Measurements from ENCODE around the gene DPEP1. TPM values are rescaled to one million over a fixed set of nuclear protein-coding genes. Genes with fewer than 3 reads are reported as not detected.

Gene DPEP1
- total RNA-seq, 1 experiment from 2014 or later: 13.6 TPM

DNA sequence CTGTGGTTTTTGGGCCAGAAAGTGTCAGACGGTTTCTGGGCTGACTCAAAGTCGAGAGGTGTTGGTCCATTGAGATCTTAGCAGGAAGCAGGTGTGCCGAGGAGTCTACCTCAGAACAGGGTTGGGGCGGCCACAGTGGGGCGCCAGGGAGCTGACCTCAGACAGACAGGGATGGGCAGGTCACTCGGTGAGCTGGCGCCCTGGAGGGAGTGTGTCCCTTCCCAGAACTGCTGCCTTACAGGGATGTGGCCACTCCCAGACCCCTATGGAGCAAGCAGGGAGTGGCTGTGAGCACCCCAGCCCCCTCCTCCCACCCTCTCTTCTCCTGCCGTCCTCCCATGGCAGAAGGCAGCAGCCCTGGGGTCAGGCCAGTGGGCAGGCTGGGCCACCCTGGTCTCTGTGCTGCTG lies 14.0 kb upstream of the DPEP1 start:
- POLR2A ChIA-PET: interaction anchor here (0.9 kb wide), 1 partner anchor 15 kb away, joined by 3 read pairs; no protein-coding TSS in a partner anchor
- Mint-ChIP-seq H3K4me1 (peaks cover 13% of the 10 kb centered on the region), H3K27ac (peak overlapping the region; percentile 41; the same call in 1 of the 2 replicates), H3K36me3 (peaks cover 2% of the 10 kb centered on the region; the same call in 1 of the 2 replicates), H3K9me3 (no peaks in the 10 kb centered on the region), H3K27me3 (ENCODE audit: low read depth) (no peaks in the 10 kb centered on the region), H3K4me3 (no peak overlapping the region)
- CTCF ChIA-PET: interaction anchor here (0.5 to 4.5 kb wide), 25 partner anchors 9 to 407 kb away, joined by 3 to 79 read pairs (median 5); partner anchors contain the start of genes CDK10, CHMP1A, CPNE7 and DPEP1
- peak; percentile 87 for DNase-seq (ENCODE audit: low spot score)
- TF ChIP-seq FOXP1 (CRISPR knock-in tag; IDR thresholded peaks at IDR 0.05; ENCODE audit: borderline replicate concordance) (no peak), STAT6 (CRISPR knock-in tag; conservative IDR thresholded peaks at IDR 0.05; ENCODE audit: low read depth) (no peak), ZNF219 (CRISPR knock-in tag; IDR thresholded peaks at IDR 0.05; ENCODE audit: borderline replicate concordance) (no peak), MXD4 (CRISPR knock-in tag; IDR thresholded peaks at IDR 0.05; ENCODE audit: borderline replicate concordance) (no peak), E2F4 (CRISPR knock-in tag; IDR thresholded peaks at IDR 0.05; ENCODE audit: borderline replicate concordance, low read depth) (no peak), ZNF281 (CRISPR knock-in tag; IDR thresholded peaks at IDR 0.05) (no peak), FOXJ3 (CRISPR knock-in tag; IDR thresholded peaks at IDR 0.05; ENCODE audit: borderline replicate concordance) (no peak), ZNF671 (CRISPR knock-in tag; IDR thresholded peaks at IDR 0.05) (no peak), ZNF423 (CRISPR knock-in tag; IDR thresholded peaks at IDR 0.05) (peak; percentile 38; the same call in 1 of the 2 replicates), TEAD4 (CRISPR knock-in tag; IDR thresholded peaks at IDR 0.05) (no peak), ATF1 (CRISPR knock-in tag; IDR thresholded peaks at IDR 0.05) (no peak)
- TF ChIP-seq, protein P1, sequence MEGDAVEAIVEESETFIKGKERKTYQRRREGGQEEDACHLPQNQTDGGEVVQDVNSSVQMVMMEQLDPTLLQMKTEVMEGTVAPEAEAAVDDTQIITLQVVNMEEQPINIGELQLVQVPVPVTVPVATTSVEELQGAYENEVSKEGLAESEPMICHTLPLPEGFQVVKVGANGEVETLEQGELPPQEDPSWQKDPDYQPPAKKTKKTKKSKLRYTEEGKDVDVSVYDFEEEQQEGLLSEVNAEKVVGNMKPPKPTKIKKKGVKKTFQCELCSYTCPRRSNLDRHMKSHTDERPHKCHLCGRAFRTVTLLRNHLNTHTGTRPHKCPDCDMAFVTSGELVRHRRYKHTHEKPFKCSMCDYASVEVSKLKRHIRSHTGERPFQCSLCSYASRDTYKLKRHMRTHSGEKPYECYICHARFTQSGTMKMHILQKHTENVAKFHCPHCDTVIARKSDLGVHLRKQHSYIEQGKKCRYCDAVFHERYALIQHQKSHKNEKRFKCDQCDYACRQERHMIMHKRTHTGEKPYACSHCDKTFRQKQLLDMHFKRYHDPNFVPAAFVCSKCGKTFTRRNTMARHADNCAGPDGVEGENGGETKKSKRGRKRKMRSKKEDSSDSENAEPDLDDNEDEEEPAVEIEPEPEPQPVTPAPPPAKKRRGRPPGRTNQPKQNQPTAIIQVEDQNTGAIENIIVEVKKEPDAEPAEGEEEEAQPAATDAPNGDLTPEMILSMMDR (IDR thresholded peaks at IDR 0.05): peak; percentile 25; the same call in 1 of the 2 replicates
- TF ChIP-seq, protein P2, sequence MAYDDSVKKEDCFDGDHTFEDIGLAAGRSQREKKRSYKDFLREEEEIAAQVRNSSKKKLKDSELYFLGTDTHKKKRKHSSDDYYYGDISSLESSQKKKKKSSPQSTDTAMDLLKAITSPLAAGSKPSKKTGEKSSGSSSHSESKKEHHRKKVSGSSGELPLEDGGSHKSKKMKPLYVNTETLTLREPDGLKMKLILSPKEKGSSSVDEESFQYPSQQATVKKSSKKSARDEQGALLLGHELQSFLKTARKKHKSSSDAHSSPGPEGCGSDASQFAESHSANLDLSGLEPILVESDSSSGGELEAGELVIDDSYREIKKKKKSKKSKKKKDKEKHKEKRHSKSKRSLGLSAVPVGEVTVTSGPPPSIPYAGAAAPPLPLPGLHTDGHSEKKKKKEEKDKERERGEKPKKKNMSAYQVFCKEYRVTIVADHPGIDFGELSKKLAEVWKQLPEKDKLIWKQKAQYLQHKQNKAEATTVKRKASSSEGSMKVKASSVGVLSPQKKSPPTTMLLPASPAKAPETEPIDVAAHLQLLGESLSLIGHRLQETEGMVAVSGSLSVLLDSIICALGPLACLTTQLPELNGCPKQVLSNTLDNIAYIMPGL (CRISPR knock-in tag; IDR thresholded peaks at IDR 0.05): no peak
- TF ChIP-seq, protein P3, sequence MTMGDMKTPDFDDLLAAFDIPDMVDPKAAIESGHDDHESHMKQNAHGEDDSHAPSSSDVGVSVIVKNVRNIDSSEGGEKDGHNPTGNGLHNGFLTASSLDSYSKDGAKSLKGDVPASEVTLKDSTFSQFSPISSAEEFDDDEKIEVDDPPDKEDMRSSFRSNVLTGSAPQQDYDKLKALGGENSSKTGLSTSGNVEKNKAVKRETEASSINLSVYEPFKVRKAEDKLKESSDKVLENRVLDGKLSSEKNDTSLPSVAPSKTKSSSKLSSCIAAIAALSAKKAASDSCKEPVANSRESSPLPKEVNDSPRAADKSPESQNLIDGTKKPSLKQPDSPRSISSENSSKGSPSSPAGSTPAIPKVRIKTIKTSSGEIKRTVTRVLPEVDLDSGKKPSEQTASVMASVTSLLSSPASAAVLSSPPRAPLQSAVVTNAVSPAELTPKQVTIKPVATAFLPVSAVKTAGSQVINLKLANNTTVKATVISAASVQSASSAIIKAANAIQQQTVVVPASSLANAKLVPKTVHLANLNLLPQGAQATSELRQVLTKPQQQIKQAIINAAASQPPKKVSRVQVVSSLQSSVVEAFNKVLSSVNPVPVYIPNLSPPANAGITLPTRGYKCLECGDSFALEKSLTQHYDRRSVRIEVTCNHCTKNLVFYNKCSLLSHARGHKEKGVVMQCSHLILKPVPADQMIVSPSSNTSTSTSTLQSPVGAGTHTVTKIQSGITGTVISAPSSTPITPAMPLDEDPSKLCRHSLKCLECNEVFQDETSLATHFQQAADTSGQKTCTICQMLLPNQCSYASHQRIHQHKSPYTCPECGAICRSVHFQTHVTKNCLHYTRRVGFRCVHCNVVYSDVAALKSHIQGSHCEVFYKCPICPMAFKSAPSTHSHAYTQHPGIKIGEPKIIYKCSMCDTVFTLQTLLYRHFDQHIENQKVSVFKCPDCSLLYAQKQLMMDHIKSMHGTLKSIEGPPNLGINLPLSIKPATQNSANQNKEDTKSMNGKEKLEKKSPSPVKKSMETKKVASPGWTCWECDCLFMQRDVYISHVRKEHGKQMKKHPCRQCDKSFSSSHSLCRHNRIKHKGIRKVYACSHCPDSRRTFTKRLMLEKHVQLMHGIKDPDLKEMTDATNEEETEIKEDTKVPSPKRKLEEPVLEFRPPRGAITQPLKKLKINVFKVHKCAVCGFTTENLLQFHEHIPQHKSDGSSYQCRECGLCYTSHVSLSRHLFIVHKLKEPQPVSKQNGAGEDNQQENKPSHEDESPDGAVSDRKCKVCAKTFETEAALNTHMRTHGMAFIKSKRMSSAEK (CRISPR knock-in tag; IDR thresholded peaks at IDR 0.05; ENCODE audit: borderline replicate concordance): no peak
- TF ChIP-seq, protein P4, sequence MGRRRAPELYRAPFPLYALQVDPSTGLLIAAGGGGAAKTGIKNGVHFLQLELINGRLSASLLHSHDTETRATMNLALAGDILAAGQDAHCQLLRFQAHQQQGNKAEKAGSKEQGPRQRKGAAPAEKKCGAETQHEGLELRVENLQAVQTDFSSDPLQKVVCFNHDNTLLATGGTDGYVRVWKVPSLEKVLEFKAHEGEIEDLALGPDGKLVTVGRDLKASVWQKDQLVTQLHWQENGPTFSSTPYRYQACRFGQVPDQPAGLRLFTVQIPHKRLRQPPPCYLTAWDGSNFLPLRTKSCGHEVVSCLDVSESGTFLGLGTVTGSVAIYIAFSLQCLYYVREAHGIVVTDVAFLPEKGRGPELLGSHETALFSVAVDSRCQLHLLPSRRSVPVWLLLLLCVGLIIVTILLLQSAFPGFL (CRISPR knock-in tag; IDR thresholded peaks at IDR 0.05; ENCODE audit: borderline replicate concordance): no peak
- TF ChIP-seq, protein P5, sequence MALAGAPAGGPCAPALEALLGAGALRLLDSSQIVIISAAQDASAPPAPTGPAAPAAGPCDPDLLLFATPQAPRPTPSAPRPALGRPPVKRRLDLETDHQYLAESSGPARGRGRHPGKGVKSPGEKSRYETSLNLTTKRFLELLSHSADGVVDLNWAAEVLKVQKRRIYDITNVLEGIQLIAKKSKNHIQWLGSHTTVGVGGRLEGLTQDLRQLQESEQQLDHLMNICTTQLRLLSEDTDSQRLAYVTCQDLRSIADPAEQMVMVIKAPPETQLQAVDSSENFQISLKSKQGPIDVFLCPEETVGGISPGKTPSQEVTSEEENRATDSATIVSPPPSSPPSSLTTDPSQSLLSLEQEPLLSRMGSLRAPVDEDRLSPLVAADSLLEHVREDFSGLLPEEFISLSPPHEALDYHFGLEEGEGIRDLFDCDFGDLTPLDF (CRISPR knock-in tag; IDR thresholded peaks at IDR 0.05): no peak
- ATAC-seq: peak; percentile 86

Measured in WTC11 (cell line).